Activated CD4-positive, alpha-beta T cell treated with anti-CD3 and anti-CD28 coated beads, Interleukin-2, amount 10 ng/mL, durations not matched to agents 24 days and 14 days (primary cell): ENCODE measurements around the gene CCDC69. TPM values are rescaled to one million over a fixed set of nuclear protein-coding genes. Genes with fewer than 3 reads are reported as not detected.
"Not testable (repeated sequence)": the region's sequence is repeated elsewhere in the genome, so short reads cannot be mapped to it uniquely, and the experiment has no call there.

Experiments used
- DNase-seq: peaks from one replicate; pipeline ENCODE4 v3.0.0; 2022
- H3K27ac Mint-ChIP-seq: one replicate; pipeline ENCODE4 v1.8.0; 2022; ENCODE audit warnings: mild to moderate bottlenecking, mixed read lengths
- H3K27me3 Mint-ChIP-seq: one replicate; pipeline ENCODE4 v1.8.0; 2022; ENCODE audit warnings: mixed read lengths
- H3K36me3 Mint-ChIP-seq: one replicate; pipeline ENCODE4 v1.8.0; 2022; ENCODE audit warnings: low read depth, mild to moderate bottlenecking, mixed read lengths
- H3K4me1 Mint-ChIP-seq: one replicate; pipeline ENCODE4 v1.8.0; 2021; ENCODE audit warnings: mixed read lengths
- H3K4me3 Mint-ChIP-seq: one replicate; pipeline ENCODE4 v1.8.0; 2022; ENCODE audit warnings: mild to moderate bottlenecking, moderate library complexity, mixed read lengths
- H3K9me3 Mint-ChIP-seq: one replicate; pipeline ENCODE4 v1.8.0; 2021; ENCODE audit warnings: mixed read lengths
- intact Hi-C: fragments of 100-400 bp; cut with micrococcal nuclease; formaldehyde crosslinking; loops from one replicate; pipeline ENCODE4 v1.15.1; 2023
- total RNA-seq: library from RNA; stranded (reverse); gene quantifications from 2 replicates; pipeline ENCODE4 v1.2.3, GENCODE V29; 2022

The CCDC69 gene
- total RNA-seq, 1 donor from 2014 or later = 23.2 TPM

DNA sequence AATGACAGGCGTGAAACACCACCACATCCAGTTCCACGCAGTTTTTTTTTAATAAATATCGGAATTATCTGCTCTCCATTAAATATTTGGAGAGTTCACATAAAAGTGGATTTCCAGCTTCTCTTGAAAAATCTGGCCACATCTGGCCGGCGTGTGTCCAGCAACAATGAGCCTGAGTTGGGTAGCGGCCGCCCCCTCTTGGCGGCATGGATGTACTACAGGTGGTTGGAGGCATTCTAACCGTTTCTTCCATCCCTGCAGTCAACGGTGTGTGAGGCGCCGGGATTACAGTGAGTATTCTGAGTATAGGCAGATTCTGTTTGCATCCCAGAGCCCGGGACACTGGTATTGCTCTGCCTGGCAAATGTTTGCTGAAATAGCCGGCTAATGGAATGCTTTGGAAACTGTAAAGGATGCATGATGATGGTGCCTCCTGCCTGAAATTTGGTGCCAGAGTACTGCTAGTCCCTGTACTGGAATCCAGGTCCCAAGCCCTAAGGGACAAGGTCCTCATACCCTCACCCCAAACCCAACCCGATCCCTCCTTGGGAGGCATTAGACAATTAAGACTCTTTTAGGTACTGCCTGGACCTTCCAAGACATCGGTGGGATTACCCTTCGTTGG lies 15.5 kb upstream of the CCDC69 start:
- H3K9me3 Mint-ChIP-seq = no peaks in the 10 kb centered on the region
- peaks cover 2% of the 10 kb centered on the region for H3K36me3 Mint-ChIP-seq
- intact Hi-C loops = loop anchor here (2.0 to 5.0 kb wide), 2 partner anchors 15 to 112 kb away; partner anchors contain the start of gene CCDC69
- no peak overlapping the region for H3K27ac Mint-ChIP-seq
- H3K4me3 Mint-ChIP-seq = no peak overlapping the region
- no peaks in the 10 kb centered on the region for H3K27me3 Mint-ChIP-seq
- DNase-seq = peak; percentile 80
- H3K4me1 Mint-ChIP-seq = peaks cover 21% of the 10 kb centered on the region

DNA sequence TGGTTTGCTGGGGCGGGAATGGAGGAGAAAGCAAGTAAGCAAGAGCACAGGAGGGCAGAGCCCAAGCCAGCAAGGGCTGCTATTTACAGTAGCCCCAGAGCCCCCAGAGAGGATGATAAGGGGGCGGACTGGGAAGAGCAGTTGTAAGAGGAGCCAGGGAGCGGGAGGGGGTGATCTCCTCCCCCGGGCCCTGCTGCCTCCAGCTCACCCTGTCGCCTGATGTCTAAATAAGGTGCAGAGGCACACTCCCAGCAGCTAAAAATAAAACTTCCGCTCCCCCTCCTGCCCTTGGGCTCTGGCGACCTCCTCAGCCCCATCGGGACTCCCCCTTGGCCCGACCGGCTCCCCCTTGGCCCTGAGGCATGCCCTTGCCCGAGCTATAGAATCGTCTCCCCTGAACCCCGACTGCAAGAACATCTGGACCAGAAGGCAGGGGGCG lies 14.4 kb upstream of the CCDC69 start:
- intact Hi-C loops = loop anchor here (2.0 to 5.0 kb wide), 2 partner anchors 14 to 111 kb away; partner anchors contain the start of gene CCDC69
- Mint-ChIP-seq H3K9me3 (no peaks in the 10 kb centered on the region), H3K4me1 (peaks cover 14% of the 10 kb centered on the region), H3K27ac (no peak overlapping the region), H3K36me3 (peaks cover 2% of the 10 kb centered on the region), H3K27me3 (no peaks in the 10 kb centered on the region), H3K4me3 (no peak overlapping the region)
- no peak for DNase-seq

DNA sequence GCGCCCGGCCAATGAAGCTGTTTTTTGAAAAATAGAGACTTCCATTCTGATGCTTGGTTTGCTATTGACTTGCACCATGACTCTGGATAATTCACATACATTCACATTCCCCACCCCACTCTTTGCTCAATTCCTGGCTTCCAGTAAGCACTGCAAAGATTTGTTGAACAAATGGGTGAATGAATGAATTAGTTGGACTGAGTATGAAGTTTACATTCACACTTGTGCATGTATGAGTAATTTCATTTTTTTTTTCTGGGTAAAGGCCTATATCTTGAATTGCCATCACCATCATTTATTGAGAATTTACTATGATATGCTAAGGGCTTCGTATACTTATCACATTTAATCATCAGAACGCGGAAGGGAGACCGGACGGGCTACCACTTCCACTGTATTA lies 13.8 kb upstream of the CCDC69 start:
- Mint-ChIP-seq H3K27ac (no peak overlapping the region), H3K4me3 (no peak overlapping the region), H3K4me1 (peaks cover 14% of the 10 kb centered on the region), H3K9me3 (no peaks in the 10 kb centered on the region), H3K36me3 (peaks cover 2% of the 10 kb centered on the region), H3K27me3 (no peaks in the 10 kb centered on the region)
- intact Hi-C loops = loop anchor here (2.0 to 5.0 kb wide), 2 partner anchors 13 to 110 kb away; partner anchors contain the start of gene CCDC69
- DNase-seq = no peak

DNA sequence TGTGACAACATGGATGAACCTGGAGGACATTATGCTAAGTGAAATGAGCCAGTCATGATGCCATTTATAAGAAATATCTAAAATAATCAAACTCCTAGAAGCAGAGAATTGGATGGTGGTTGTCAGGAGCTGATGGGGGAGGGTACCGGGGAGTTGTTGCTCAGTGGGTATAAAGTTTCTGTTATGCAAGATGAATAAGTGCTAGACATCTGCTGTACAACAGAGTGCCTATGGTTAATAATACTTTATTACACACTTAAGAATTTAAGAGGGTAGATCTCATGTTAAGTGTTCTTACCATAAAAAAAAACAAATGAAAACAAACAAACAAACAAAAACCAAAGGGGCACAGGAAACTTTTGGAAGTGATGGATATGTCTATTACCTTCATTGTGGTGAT lies 13.0 kb upstream of the CCDC69 start:
- intact Hi-C loops = loop anchor here (5.0 kb wide), 1 partner anchor 110 kb away; no protein-coding TSS in a partner anchor

DNA sequence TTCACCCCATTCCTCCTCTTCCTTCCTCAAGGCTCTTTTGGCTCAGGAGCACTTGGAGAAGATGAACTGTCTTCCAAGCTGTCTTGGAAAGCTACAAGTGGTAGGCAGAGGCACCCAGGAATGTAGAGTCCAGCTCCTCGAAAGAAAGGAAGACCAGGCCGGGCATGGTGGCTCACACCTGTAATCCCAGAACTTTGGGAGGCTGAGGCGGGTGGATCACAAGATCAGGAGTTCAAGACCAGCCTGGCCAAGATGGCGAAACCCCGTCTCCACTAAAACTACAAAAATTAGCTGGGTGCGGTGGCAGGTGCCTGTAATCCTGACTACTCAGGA lies 11.3 kb upstream of the CCDC69 start:
- DNase-seq, H3K9me3 Mint-ChIP-seq, H3K36me3 Mint-ChIP-seq, H3K4me3 Mint-ChIP-seq, H3K27me3 Mint-ChIP-seq, H3K27ac Mint-ChIP-seq: not testable (repeated sequence)
- intact Hi-C loops = loop anchor here (5.0 kb wide), 1 partner anchor 108 kb away; no protein-coding TSS in a partner anchor
- peaks cover 12% of the 10 kb centered on the region for H3K4me1 Mint-ChIP-seq

More for the DNA sequence above, 13.0 kb upstream of the CCDC69 start:
- no peak overlapping the region for H3K27ac Mint-ChIP-seq
- peaks cover 14% of the 10 kb centered on the region for H3K4me1 Mint-ChIP-seq
- no peaks in the 10 kb centered on the region for H3K9me3 Mint-ChIP-seq
- no peaks in the 10 kb centered on the region for H3K27me3 Mint-ChIP-seq
- no peak for DNase-seq
- H3K4me3 Mint-ChIP-seq = no peak overlapping the region
- peaks cover 2% of the 10 kb centered on the region for H3K36me3 Mint-ChIP-seq

DNA sequence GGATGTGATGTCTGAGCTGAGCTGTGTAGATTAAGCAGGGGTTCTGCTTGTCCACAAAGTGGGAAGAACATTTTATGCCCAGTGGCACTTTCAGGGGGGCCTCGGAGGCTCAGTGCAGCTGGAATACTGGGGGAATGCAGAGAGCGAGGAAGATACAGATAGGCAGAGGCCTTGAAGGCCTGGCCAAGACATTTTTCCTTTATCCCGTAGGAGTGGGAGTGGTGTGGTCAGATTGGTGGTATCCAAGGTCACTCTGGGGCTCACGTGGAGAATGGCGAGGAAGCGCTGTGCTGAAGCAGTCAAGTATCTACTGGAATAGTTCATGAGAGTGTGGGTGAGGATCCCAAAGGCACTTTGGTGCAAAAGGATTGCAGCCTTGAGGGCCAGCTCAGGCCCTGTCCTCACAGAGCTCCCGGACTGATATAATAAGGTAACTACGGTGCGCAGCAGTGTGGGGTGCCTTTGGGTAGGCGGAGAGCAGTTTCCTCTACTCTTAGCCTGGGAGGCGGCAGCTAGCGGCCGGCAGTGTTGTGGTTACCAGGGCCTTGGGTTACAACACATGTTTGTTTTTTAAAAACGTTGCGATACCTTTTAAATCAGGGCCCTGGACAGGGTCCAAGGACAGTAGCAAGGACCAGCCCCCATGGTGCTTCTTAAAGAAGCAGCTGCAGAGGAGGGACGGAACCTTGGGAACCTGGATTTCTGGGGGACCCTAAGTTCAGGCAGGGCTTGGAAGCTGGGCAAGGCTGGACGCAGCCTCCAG lies 10.8 kb upstream of the CCDC69 start:
- intact Hi-C loops = loop anchor here (5.0 kb wide), 1 partner anchor 107 kb away; no protein-coding TSS in a partner anchor
- Mint-ChIP-seq H3K4me3 (no peak overlapping the region), H3K27me3 (no peaks in the 10 kb centered on the region), H3K36me3 (peaks cover 6% of the 10 kb centered on the region), H3K9me3 (no peaks in the 10 kb centered on the region), H3K27ac (no peak overlapping the region), H3K4me1 (peaks cover 12% of the 10 kb centered on the region)
- DNase-seq = peak; percentile 72

DNA sequence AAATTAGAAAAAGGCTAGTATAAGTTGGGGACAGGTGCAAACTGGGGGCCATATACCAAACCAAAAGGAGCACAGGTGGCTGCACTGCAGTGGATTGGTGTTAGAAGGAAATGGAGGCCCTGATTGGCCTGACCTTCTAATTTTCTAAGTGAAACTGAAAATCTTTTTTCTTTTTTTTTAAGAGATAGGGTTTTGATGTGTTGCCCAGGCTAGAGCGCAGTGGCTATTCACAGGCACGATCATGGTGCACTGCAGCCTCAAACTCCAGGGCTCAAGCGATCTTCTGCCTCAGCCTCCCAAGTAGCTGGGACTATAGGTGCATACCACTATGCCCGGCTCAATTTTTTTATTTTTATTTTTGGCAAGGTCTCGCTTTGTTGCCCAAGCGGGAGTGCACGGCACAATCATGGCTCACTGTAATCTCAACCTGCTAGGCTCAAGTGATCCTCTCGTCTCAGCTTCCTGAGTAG lies 9.8 kb upstream of the CCDC69 start:
- intact Hi-C loops = loop anchor here (1.0 kb wide), 1 partner anchor 9 kb away; the partner anchor contains the start of gene CCDC69
- Mint-ChIP-seq H3K36me3 (peaks cover 8% of the 10 kb centered on the region), H3K9me3 (no peaks in the 10 kb centered on the region), H3K4me1 (peaks cover 9% of the 10 kb centered on the region), H3K27me3 (no peaks in the 10 kb centered on the region), H3K4me3 (no peak overlapping the region), H3K27ac (no peak overlapping the region)
- DNase-seq = no peak

DNA sequence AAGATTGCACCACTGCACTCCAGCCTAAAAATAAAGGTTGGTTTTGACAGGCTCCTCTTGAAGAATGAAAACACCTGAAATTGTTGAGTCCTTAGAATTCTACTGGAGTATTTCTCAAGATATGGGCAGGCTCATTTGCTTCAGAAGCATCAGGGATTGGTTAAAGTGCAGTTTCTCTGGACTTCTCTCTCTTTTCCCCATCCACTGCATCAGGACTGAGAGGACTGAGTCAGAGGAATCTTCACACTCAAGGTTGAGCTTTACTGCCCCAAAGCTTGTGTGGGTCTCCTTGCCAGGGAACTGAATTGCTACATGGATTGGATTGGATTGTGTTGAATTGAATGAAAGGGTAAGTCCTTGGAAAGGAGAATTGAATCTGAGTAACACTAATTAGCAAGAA lies 7.5 kb upstream of the CCDC69 start:
- intact Hi-C loops = no loop called here
- H3K4me1 Mint-ChIP-seq = peaks cover 9% of the 10 kb centered on the region
- peaks cover 8% of the 10 kb centered on the region for H3K36me3 Mint-ChIP-seq
- no peak overlapping the region for H3K27ac Mint-ChIP-seq
- no peak for DNase-seq
- no peaks in the 10 kb centered on the region for H3K9me3 Mint-ChIP-seq
- H3K4me3 Mint-ChIP-seq = no peak overlapping the region
- no peaks in the 10 kb centered on the region for H3K27me3 Mint-ChIP-seq

DNA sequence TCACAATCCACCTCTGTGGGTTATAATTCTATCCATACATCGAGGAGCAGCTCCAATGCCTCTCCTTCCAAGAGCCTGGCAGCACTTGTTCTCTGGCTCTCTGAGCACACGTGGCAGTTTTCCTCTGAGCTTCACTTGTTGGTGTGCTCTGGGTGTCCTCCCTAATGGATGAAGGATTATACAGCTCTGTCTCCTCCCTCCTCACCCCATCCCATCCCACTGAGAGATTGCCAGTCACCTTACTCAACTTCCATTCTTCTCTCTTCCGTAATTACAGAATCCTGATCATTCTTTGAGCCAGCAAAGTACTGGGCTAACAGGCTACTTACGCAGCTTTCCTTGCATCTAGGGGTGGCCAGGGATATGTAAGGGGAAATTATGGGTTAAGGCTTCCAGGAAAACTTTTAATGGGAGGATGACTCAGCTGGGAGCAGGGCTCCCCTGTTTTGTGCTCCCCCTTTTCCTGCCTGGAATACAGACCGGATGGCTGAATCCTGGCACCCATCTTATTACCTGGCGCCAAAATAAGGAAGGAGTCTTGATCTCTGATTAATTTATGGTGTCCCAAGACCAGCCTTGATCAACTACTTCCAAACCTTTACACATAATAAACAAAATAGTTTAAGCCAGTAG lies 6.3 kb upstream of the CCDC69 start:
- H3K36me3 Mint-ChIP-seq = peaks cover 6% of the 10 kb centered on the region
- no peak overlapping the region for H3K4me3 Mint-ChIP-seq
- H3K27me3 Mint-ChIP-seq = no peaks in the 10 kb centered on the region
- no peak overlapping the region for H3K27ac Mint-ChIP-seq
- H3K9me3 Mint-ChIP-seq = no peaks in the 10 kb centered on the region
- H3K4me1 Mint-ChIP-seq = peaks cover 9% of the 10 kb centered on the region
- no peak for DNase-seq
- intact Hi-C loops = no loop called here

DNA sequence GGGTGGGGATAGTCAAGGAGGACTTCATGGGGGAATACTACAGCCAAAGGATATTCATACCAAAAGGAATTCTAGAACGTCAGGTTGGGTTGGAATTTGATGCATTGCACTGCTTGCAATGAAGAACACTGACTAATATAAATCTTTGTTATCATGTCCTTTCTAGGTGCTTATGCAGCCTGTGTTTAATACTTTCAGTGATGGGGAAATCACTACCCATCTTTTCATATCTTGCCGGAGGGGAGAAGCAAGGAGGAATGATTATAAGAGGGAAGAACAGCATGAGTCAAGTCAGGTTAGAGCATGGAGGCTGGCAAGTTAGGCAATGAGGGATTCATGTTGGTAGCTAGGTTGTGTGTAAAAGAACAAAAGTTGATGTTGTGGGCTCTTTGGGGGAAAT lies 5.1 kb upstream of the CCDC69 start:
- Mint-ChIP-seq H3K9me3 (no peaks in the 10 kb centered on the region), H3K36me3 (peaks cover 6% of the 10 kb centered on the region), H3K27ac (no peak overlapping the region), H3K4me3 (no peak overlapping the region), H3K27me3 (no peaks in the 10 kb centered on the region), H3K4me1 (peaks cover 10% of the 10 kb centered on the region)
- no peak for DNase-seq
- intact Hi-C loops = no loop called here

DNA sequence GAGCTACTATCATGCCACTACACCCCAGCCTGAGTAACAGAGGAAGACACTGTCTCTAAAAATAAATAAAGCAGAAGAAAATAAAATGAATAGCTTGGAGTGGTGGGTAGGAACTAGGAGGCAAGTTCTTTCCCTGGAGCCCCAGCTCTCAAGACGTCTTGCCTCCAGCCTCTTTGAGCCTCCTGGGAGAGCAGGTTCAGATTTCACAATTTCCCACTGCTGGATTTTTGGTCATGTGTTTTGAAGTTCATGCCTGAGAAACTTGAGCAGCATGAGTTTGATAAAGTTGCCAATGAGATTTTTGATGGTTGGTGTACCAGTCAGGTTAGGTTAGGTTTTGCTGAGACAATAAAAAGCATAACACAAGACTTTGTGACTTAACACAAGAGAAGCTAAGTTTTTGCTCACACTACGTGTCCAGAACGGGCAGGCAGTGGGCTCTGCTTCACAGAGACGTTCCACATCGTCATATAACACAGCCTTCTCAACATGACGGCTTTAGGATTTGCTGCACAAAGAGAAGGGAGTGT lies 4.1 kb upstream of the CCDC69 start:
- no peak overlapping the region for H3K4me3 Mint-ChIP-seq
- H3K36me3 Mint-ChIP-seq = peaks cover 6% of the 10 kb centered on the region
- intact Hi-C loops = no loop called here
- H3K9me3 Mint-ChIP-seq = no peaks in the 10 kb centered on the region
- DNase-seq = no peak
- H3K27me3 Mint-ChIP-seq = no peaks in the 10 kb centered on the region
- no peak overlapping the region for H3K27ac Mint-ChIP-seq
- H3K4me1 Mint-ChIP-seq = peaks cover 13% of the 10 kb centered on the region

DNA sequence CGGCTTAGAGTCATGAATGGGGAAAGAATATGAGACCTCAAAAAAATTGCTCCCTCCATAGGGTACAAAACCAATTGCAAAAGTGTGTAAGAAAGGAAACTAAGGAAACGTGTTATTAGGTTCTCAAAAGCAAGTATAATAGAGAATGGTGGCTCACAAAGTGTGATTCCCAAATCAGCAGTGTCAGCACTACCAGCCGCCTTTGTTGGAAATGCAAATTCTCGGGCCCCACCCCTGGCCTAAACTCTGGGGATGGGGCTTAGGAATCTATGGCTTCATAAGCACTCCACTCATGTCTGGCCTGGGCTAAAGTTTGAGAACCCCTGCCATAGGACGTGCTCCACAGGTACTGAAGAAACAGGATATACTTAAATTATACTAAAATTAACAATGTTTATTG lies 1.6 kb upstream of the CCDC69 start:
- no peaks in the 10 kb centered on the region for H3K27me3 Mint-ChIP-seq
- H3K4me3 Mint-ChIP-seq = peak overlapping the region; percentile 21
- no peak overlapping the region for H3K27ac Mint-ChIP-seq
- H3K9me3 Mint-ChIP-seq = no peaks in the 10 kb centered on the region
- peaks cover 35% of the 10 kb centered on the region for H3K4me1 Mint-ChIP-seq
- intact Hi-C loops = loop anchor here (2.0 kb wide), 1 partner anchor 13 kb away; no protein-coding TSS in a partner anchor
- DNase-seq = no peak
- H3K36me3 Mint-ChIP-seq = peaks cover 9% of the 10 kb centered on the region

DNA sequence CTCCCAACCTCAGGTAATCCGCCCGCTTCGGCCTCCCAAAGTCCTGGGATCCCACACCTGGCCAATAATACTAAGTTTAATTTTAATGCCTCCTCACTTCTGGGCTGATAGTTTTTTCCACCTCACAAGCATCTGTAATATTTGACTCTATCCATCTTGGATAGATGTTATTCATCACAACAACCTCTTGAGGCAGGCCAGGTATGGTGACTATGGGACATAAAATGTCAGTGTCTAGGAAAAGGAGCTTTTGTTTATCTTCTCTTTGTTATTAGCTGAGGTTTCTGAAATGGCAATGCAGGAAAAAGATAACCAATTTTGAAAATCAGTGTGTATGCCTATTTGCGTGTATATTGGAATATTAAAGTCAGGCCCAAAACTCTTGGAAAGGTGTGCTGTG lies 1.2 kb upstream of the CCDC69 start:
- Mint-ChIP-seq H3K4me1 (peaks cover 39% of the 10 kb centered on the region), H3K4me3 (peak overlapping the region; percentile 21), H3K36me3 (peaks cover 13% of the 10 kb centered on the region), H3K27ac (no peak overlapping the region), H3K27me3 (no peaks in the 10 kb centered on the region), H3K9me3 (no peaks in the 10 kb centered on the region)
- DNase-seq = no peak
- intact Hi-C loops = loop anchor here (2.0 kb wide), 1 partner anchor 14 kb away; no protein-coding TSS in a partner anchor
